T-helper 1 cell treated with Interleukin-12 subunit alpha and Interleukin-12 subunit beta and Interleukin-4 antibody, amounts not matched to agents 30 ng/mL and 1 ng/mL, for 36 hours (primary cell): ENCODE data around the gene NTF3. TPM values are rescaled to one million over a fixed set of nuclear protein-coding genes. Genes with fewer than 3 reads are reported as not detected.

Experiments used
- intact Hi-C: fragments of 100-400 bp; cut with micrococcal nuclease; formaldehyde crosslinking; loops from one replicate; pipeline ENCODE4 v1.15.1; 2024
- total RNA-seq: library from RNA; stranded (reverse); gene quantifications from 2 replicates; pipeline ENCODE4 v1.2.3, GENCODE V29; 2022

NTF3 gene
- total RNA-seq, 1 donor from 2014 or later: not detected

DNA sequence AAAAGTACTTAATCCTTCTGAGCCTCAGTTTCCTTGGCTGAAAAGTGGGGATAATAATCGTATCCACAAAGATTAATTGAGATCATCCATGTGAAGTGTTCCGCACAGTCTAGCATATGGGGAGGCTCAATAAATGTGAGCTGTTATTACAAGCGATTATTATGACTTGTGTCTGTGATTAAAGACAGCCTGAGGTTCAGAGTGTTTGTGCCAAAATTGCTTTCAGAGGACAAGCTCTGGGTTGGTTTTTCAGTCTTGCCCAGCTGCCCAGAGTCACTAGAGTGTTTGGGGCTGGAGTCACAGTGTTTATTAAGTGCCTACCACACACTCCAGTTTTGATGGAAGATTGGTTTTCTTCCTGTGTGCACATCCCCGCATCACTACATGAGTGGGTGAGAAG, 53.5 kb downstream of the NTF3 start:
- intact Hi-C loops: no loop called here

DNA sequence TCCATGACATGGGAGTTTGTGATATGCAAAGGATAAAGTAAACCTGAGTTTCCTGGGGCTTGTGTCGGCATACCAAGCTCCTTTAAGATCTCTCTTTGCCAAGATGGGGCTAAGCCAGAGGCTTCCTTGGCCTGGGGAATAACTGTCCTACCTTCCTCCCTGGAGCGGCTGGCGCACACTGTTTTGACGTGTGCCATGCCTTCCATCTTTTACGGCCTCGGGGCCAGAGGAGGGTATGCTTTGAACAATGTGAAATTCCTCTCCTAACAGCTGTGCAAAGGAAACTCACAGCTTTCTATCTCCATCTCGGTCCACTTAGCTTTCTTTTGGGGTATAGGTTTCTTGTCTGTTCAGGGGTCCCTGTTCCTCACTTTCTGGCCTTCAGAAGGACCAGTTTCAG, 55.2 kb downstream of the NTF3 start:
- intact Hi-C loops: no loop called here

DNA sequence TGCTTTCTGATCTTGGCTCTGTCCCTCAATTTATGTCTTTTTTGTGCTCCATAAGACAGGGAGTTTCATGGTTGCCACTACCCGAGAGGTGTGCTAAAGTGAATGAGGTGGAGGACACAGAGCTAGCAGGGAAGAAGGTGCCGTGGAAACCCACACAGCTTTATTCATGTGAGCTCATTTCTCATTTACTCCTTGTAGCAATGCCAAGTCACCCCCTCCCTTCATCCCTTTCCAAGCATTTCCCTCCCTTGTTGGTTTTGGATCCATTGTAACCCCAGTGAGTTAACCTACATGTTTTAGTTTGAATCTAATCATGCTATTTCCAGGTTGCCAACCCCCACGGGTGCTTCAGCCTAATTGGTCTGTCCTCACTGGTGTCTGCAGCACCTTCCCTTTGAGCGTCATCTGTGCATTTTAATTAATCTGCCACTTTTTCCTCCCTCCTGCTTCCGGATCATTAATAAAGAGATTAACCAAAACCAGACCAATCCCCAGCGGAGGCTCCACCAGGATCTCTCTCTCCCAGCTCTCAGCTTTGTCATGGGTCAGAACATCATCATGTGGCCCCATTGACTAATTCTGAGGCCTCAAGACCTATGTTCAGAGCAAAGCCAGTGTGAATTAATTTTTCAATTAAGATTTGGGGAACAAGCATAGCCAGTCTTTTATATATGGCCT, 56.2 kb downstream of the NTF3 start:
- intact Hi-C loops: no loop called here

DNA sequence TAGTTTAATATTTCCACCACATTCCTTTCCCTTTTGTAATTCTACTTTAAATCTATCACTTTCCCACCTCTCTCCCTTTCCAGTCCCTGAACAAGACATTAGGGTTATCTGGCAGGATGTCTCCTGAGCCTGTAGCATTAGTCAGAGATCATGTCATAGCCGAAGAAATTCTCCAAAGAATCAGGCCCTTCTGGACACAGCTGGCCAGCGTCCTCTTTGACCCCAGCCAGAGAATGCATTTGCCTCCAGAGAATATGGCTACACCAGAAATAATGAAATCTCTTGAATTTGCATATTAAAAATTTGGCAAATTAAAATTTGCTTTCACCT, 56.7 kb downstream of the NTF3 start:
- intact Hi-C loops: no loop called here

DNA sequence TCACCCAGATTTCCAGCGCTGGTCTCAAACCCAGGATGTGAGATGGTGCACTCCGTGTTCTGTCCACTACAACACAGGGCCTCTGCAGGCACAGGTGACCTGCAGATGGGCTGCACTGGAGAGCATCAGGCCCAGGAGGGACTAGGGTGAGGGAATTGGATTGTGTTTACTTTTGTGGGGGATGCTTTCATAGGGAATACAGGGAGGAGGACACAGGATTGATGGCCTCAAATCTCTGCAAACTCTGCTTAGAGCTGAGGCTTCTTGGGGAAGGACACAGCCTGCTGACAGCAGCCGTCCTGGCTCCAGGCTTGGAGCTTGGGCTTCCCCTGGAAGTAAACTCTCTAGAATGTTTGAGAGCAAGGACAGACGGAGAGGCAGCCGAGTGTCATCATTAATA, 57.1 kb downstream of the NTF3 start:
- intact Hi-C loops: no loop called here

DNA sequence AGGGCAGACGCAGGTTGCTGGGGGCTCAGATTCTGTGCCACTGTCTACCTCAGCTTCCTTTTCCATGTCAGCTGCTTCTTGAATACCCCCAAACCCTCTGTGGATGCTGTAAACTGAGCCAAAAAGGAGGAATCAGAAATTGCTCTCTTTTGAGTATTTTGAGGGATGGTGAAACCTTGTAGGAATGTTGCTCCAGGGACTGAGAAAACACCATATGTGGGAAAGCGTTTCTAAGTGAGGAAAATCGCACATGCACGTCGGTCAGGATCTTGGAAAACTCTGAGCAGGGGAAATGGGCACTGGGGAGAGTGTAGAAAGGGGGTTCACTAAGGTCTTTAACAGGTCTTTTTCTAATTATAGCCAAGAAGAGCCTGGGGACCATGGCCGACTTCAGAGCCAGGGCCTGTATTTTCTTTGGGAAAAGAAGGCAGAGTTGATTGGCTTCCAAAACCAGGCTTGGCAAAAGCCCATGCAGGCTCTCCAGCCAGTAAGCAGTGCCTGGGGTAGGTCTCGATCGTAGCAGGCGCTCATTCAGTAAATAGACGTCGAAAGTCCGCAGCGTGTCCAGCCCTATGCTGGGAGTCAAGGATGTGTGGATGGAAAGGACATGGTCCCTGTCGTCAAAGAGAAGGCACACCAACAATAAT, 58.0 kb downstream of the NTF3 start:
- intact Hi-C loops: no loop called here

DNA sequence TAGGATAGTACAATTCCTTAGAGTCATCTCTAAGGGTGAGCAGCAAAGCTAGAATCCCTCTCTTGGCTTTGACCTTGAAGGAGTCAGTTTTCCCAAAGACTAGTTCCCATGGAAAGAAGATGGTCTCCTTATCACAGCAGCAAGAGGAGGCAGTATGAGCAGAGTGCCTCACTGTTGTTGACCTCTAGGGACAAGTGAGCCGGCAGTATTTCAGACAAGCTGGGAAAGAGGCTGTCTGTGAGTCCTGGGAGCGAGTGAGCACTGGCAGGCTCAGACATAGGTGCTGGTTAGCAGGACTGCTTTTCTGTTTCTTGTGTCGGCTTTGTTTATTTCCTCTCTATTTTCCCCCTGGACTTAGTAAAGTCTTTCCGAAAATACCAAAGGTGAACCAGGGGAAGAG, 60.7 kb downstream of the NTF3 start:
- intact Hi-C loops: no loop called here

DNA sequence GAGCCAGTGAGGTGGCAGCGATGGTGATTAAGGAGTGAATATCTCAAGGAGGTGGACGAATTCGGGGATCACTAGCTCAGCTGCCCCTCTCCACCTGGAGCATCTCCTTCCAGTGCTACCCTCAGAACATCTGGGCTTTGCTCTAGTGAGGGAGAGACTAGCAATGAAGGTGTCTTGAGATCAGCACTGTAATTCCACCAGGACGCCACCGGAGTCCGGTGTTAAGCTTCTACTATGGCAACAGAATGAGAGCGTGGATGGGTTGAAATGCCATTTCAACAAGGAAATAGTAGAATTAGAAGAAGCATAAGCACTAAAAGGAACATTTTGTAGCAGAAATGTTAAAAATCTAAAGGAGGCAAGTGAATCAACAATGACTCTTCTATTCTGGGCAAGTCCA, 61.1 kb downstream of the NTF3 start:
- intact Hi-C loops: no loop called here

DNA sequence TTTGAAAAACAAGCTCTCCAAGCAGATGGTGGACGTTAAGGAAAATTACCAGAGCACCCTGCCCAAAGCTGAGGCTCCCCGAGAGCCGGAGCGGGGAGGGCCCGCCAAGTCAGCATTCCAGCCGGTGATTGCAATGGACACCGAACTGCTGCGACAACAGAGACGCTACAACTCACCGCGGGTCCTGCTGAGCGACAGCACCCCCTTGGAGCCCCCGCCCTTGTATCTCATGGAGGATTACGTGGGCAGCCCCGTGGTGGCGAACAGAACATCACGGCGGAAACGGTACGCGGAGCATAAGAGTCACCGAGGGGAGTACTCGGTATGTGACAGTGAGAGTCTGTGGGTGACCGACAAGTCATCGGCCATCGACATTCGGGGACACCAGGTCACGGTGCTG, 62.4 kb downstream of the NTF3 start:
- intact Hi-C loops: no loop called here

DNA sequence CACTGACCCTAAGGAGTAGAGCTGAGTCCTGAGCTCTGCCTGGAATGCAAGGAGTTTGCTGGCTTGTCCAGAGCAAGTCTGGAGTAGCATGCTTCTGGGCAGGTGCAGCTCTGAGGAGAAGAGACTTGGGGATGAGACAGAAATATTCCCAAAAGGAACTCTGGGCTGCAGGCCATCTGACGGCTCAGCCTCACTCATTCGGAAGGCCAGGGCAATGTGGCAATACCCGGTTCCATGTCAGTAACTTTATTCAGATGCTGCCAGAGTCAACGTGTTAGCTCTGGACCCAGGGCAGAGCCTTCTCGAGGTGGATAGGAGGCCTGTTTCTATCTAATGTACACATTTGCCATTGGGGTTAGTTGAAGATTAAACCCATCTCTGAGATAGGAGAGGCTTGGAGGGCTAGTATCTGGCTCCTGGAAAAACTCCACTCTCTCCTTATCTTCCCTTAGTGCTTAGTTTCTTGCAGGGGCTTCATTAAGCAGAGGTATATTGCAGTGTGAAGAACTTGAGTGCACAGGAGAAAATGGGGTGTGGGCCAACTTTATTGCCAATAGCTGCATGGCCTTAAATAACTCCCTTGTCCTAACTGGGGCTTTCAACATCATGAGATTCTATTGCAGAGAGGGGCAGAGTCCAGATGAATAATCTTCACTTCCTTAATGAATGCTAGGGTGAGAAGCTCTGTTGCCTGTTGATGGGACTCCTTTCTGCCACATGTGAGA, 65.6 kb downstream of the NTF3 start:
- intact Hi-C loops: no loop called here

DNA sequence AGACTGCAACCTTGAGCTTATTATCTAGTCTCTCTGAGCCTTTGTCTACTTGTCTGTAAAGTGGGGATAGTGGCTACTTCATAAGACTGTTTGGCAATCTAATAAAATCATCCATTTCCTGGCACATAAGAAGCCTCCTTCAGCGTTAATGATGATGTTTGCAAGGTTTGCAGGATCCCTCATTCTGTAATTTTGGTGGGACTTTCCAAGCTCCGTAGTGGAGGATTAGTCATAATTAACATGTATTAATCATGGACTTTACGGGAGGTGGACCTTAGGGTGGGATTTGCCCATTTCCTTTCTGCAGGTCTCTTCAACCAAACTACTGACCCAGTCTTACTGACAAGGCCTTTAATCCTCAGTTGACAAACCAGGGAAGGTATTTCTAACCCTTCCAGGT, 66.2 kb downstream of the NTF3 start:
- intact Hi-C loops: no loop called here

DNA sequence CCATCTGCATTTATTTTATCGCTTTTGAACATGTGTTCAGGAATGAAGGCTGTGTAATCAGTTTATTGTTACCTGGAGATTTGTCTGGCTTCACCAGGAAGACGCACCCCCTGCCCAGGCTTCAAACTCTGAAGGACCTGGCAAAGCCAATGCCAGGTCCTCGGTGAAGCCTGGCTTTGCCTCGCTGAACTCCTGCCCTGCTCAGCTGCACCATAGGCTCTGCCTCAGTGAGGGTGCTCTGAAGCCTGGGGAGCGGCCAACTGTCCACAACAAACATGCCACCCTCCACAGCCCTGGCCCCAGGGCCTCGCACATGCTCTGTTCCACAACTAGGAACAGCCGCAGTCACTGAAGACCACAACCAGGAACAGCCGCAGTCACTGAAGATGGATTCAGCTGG, 66.9 kb downstream of the NTF3 start:
- intact Hi-C loops: no loop called here

DNA sequence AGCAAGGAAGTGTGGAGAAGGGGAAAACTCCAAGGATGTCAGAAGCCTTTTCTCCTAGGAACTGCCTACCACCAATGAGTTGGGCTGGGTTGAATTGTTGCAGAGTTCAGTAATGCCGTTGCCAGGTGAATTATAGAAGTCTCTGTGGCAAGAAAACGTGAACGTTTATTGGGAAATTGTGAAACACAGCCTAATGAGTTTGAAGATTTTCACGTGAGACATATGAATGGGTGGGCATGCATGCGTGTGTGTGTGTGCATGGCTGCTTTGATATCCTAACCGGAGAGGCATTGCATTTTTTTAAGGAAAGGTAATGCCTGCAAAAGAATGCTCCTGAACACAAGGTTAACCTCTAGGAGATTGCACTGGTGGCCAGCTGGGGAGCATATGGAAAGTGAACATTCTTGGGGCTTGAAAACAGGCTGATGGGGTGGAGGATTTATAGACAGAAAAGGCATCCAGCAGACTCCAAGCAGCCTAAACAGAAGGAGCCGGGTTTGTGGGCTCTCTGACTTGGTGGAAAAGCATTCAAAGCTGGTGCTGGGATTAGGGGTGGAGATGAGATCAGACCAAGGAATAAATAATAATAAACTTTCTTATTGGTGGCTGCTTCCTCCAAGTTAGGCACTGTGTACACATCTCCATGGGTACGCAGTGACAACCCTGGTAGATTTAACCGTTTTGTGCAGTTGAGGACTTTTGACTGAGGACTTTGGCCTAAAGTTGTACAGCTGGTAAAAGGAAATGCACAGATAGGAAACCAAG, 67.8 kb downstream of the NTF3 start:
- intact Hi-C loops: no loop called here

DNA sequence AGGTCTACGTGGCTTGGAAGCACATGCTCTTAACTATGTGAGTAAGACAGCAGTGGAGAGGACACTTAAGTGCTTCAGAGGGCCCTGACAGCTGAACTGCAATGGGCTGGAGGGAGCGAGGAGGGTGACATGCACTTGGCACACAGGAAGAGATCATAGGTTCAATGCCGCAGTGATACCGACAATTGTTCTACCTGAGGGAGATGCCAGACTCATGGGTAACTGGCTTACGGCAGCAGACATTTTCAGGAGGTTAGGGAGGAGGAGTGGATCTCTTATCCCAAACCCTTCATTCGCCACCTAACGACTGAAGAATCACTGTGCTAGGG, 68.4 kb downstream of the NTF3 start:
- intact Hi-C loops: no loop called here

DNA sequence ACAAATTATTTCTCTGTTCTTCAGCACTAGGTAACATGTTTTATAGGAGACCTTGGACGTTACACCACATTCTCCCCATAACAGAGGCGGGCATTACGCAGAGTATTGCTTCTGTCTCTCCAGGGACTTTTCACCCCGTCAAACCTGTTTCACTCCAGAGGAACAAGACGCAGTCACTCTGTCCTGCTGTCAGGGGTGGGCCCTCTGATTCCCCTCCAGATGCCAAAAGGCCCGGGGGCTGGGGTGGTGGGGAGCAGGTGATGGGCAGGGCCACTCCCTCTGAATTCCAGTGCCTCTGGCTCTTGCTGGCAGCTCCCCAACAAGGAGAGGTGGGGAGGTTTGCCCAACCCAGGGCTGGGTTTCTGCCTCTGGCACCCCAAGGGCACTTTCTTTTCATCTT, 71.9 kb downstream of the NTF3 start:
- intact Hi-C loops: no loop called here

DNA sequence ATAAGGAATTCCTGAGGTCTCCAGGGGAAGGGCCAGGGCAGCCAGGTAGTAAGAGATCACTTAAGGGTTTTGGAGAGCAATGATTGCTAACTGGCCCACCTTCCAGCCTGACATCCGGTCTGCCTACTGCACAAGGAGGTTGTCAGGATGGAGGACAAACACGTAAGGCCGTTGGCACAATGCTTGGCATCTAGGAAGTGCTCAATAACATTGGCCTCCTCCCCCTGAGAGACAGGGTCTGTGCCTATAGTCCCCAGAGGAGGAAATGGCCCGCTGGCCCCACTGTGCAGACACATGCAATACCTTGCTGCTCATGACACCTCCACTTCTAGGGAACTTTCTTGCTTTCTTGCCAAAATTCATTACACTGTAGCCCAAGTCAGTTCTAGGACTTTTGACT, 73.2 kb downstream of the NTF3 start:
- intact Hi-C loops: no loop called here

DNA sequence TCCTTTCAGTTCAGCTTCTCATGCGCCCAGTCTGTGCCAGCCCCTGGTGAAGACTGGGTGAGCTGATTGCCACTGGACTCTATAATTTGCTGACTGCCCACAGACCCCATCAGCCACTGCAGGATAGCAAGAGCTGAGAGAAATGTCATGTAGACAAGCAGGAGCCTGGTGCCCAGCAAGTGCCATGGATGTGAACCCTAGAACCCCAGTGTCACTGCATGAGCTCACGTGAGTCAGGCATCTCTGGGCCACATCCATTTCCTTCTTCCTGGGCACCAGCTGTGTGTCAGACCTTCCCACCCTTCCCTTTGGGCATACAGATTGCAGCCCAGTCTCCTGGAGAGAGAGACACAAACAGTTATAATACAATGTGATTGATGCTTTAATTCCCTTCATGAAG, 73.8 kb downstream of the NTF3 start:
- intact Hi-C loops: no loop called here

DNA sequence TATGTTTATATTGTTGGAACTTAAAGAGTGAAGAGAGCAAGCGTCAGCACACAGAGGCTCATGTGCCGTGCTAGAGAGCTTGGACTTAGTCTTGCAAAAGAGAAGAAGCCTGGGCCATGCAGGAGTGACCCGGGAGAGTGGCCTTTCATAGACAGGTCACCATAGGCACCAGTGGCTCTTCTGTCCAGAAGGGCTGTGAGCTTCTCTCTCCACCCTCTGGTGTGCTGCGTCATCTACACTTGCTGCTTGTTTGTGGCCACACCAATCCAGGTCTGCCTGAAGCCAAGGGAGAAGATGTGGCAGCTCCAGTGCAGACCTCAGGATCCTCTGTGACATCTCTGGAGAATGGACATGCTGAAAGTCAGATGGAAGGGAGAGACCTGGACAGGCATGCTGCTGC, 74.4 kb downstream of the NTF3 start:
- intact Hi-C loops: no loop called here

DNA sequence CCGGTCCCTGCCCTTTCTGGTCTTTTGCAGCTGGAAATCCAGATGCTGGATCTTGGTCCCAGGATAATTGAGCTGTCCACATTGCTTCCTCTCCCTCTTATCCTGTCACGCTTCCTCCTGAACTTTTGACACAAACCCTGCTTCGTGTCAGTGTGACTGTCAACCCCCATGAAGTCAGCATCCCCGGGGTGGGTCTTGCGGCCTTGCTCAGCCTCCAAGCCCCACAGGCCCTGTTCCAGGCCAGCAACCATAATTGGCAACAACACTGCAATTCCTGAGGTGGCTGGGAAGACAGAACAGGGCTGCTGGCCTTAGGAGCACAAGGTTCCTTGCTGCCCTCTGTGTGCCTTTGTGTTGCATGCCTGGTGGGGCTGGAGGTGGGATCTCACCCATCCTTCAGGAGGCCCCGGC, 74.9 kb downstream of the NTF3 start:
- intact Hi-C loops: no loop called here

DNA sequence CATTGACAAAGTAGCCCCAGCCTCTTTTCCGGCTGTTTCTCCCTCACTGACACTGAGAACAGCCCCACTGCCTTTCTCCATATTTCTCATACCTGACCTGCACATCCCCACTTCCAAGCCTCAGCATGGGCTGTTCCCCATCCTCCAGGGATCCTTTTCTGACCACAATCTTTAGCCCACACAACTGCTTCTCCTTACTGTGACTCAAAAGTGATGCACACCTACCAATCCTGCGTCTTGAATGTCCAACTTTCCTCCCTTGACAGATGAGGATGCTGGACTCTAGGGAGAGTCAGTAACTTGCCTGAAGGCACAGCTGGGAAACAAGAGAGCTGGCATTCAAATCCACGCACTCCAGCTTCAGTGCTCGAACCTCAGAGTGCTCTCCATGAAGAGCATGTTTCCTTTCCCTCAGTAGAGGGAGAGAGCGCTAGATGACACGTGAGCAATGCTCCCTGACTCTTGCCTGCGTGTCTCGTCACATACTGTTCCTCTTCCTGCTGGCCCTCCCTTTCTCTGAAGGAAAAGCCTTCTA, 75.6 kb downstream of the NTF3 start:
- intact Hi-C loops: no loop called here

DNA sequence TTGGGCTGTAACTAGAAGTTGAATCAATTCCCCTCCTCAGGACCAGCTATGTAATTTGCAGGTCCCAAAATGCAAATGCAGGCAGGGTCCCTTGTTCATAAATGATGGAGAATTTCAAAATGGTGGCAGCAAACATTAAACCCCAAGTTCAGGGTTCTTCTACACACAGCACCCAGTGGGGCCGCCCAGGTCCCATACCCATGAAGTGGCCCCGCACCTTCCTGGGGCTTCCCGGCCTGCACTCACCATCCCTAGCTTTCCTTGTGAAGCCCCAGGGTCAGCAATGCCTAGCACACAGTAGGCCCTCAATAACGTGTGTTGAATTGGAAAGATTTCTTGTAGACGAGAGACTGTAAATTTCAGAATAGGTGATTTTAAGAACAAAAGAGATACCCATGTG, 76.0 kb downstream of the NTF3 start:
- intact Hi-C loops: no loop called here

DNA sequence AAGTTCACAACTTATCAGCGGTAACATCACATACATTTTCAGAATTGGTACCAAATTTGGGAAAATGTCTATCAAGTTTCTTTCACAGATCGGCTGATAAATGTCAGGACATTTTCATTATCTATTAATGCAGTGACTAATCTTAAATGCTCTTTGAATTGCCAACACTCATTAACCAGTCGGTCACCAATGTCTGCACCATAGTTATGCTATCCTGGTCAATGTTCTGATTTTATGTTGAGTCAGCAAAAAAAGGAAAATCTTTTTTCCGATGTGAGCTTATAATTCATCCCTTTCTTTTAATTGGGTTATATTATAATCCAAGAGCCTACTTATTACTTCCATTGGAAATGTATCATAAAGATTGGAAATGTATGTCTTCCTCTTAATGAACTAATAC, 77.2 kb downstream of the NTF3 start:
- intact Hi-C loops: no loop called here
